ENCODE results near the gene KRTAP19-2. TPM values are rescaled to one million over a fixed set of nuclear protein-coding genes. Genes with fewer than 3 reads are reported as not detected.

Gene KRTAP19-2
- total and polyA plus RNA-seq, 10 donors: not detected

DNA sequence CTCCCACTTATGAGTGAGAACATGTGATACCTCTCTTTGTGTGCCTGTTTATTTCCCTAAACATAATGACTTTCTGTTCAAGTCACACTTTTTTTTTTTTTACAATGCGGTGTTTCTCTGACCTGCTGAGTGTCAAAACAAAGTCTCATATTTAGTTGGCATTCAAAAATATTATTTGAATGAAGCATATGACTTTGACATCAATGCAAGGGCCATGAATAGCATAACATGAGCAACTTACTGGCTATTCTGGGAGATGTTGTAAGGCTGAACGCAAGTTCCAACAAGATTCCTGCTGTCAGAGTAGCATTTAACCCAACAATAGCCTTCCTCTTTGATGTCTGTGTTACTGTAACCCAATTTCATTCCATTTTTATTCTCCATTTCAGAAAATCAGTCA is 5.1 kb downstream of the KRTAP19-2 start:
- H3K4me3 ChIP-seq: no peak overlapping the region
- H3K27me3 ChIP-seq (replicated peaks in 1 of 7): no peaks in the 10 kb centered on the region
- intact Hi-C loops (cut with DNase I; ENCODE audit: low total_unique reads): no loop called here
- 71 to 85% (median 76%) methylated on average over 2 of the region's 2 CpGs for WGBS, 5 donors
- H3K9me3 ChIP-seq: peaks cover 0 to 24% (median 16%) of the 10 kb centered on the region in 8 donors
- no peaks in the 10 kb centered on the region for H3K4me1 ChIP-seq
- H3K27ac ChIP-seq: no peak overlapping the region
- no peaks in the 10 kb centered on the region for H3K36me3 ChIP-seq
- no peak for DNase-seq
- TF ChIP-seq POLR2AphosphoS5 (IDR thresholded peaks at IDR 0.05) (no peak), POLR2A (IDR thresholded peaks at IDR 0.05) (no peak)
- TF ChIP-seq, protein P1, sequence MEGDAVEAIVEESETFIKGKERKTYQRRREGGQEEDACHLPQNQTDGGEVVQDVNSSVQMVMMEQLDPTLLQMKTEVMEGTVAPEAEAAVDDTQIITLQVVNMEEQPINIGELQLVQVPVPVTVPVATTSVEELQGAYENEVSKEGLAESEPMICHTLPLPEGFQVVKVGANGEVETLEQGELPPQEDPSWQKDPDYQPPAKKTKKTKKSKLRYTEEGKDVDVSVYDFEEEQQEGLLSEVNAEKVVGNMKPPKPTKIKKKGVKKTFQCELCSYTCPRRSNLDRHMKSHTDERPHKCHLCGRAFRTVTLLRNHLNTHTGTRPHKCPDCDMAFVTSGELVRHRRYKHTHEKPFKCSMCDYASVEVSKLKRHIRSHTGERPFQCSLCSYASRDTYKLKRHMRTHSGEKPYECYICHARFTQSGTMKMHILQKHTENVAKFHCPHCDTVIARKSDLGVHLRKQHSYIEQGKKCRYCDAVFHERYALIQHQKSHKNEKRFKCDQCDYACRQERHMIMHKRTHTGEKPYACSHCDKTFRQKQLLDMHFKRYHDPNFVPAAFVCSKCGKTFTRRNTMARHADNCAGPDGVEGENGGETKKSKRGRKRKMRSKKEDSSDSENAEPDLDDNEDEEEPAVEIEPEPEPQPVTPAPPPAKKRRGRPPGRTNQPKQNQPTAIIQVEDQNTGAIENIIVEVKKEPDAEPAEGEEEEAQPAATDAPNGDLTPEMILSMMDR (IDR thresholded peaks at IDR 0.05 in 8 of 11, conservative IDR thresholded peaks at IDR 0.05 in 3 of 11): no peak

DNA sequence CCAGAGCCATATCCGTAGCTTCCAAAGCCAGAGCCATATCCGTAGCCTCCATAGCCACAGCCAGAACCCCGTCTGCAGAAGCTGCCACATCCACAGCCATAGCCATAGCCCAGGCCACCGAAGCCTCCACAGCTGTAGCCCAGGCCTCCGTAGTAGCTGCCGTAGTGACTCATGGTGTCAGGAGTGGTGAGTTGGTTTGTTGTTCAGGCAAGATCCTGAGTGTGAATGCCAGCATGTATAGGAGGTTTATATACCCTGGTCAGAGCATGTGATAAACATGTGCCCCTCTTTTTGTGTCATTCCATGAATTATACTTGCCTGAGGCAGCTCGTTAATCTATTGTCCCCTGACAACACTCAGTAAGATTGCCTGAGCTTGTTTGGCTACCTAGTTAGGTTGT is 7.1 kb downstream of the KRTAP19-2 start, which contains the start of gene KRTAP19-1:
TSS of gene KRTAP19-1 (minus strand) at position 223 of the 400 bp plus-strand sequence. CDS start at position 173, 50 bp downstream.
- intact Hi-C loops (cut with DNase I; ENCODE audit: low total_unique reads): no loop called here
- H3K27ac ChIP-seq: no peak within 1 kb of the TSS

DNA sequence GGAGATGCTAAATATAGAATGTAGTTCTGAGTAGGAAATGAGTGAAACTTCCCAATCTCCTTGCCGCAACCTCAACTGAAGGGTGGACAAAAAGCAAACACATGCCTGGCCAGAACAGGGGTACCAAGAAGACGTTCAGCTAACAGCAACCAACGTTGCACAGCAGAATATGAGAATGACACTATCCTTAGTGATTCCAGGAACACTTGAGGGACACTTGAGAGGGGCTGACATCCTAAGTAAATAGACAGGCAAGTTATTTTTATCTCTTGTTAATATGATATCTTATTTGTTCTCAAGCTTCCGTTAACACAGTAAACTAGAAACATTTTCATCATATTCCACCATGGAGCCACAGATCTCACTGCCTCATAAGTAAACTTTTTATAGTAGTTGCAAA is 8.0 kb downstream of the KRTAP19-2 start:
- intact Hi-C loops (cut with DNase I; ENCODE audit: low total_unique reads): no loop called here
- H3K4me3 ChIP-seq: no peak overlapping the region
- no peak for DNase-seq
- no peaks in the 10 kb centered on the region for H3K4me1 ChIP-seq
- no peaks in the 10 kb centered on the region for H3K9me3 ChIP-seq
- TF ChIP-seq, protein P1 (IDR thresholded peaks at IDR 0.05 in 8 of 11, conservative IDR thresholded peaks at IDR 0.05 in 3 of 11): no peak
- TF ChIP-seq POLR2AphosphoS5 (IDR thresholded peaks at IDR 0.05) (no peak), POLR2A (IDR thresholded peaks at IDR 0.05) (no peak)
- WGBS, 5 donors: 35 to 51% (median 44%) methylated on average over 4 of the region's 4 CpGs
- no peak overlapping the region for H3K27ac ChIP-seq
- no peaks in the 10 kb centered on the region for H3K36me3 ChIP-seq
- H3K27me3 ChIP-seq (replicated peaks in 1 of 7): no peaks in the 10 kb centered on the region

More for the DNA sequence above, 7.1 kb downstream of the KRTAP19-2 start, which contains the start of gene KRTAP19-1:
- TF ChIP-seq POLR2A (IDR thresholded peaks at IDR 0.05): no peak
- no peak for TF ChIP-seq POLR2AphosphoS5 (IDR thresholded peaks at IDR 0.05)
- TF ChIP-seq, protein P1 (IDR thresholded peaks at IDR 0.05 in 8 of 11, conservative IDR thresholded peaks at IDR 0.05 in 3 of 11): no peak
- WGBS, 5 donors: 85 to 90% (median 86%) methylated on average over 5 to 7 of the region's 7 CpGs
- no peak within 1 kb of the TSS for H3K4me3 ChIP-seq
- DNase-seq: no peak
- peaks cover 0 to 4% (median under 1%) of the 10 kb centered on the region in 8 donors for H3K9me3 ChIP-seq
- H3K27me3 ChIP-seq (replicated peaks in 1 of 7): no peaks in the 10 kb centered on the region
- no peaks in the 10 kb centered on the region for H3K4me1 ChIP-seq
- no peaks in the 10 kb centered on the region for H3K36me3 ChIP-seq

DNA sequence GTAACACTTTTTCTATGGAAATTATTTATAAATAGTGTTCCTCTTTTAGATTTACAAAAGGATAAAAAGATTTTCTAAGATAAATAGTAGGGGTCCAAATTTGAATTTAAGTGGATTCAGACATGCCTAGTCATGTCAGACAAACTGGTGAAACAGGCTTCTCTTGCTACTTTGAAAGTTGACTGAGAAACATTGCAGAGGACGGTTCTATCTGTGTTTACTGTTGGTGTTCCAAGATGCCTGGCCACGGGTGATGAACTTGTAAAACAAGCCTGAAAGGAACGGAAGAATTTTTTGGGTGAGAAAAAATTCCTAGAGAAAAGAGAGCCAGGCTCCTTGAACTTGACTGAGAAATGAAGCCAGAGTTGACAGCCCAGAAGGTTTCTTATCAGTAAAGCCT is 9.2 kb downstream of the KRTAP19-2 start:
- Histone ChIP-seq H3K27me3 (replicated peaks in 1 of 7) (no peaks in the 10 kb centered on the region), H3K27ac (no peak overlapping the region), H3K36me3 (no peaks in the 10 kb centered on the region), H3K4me3 (no peak overlapping the region), H3K9me3 (no peaks in the 10 kb centered on the region), H3K4me1 (no peaks in the 10 kb centered on the region)
- no peak for DNase-seq
- intact Hi-C loops (cut with DNase I; ENCODE audit: low total_unique reads): no loop called here
- 45 to 73% (median 57%) methylated on average over 3 of the region's 3 CpGs for WGBS, 5 donors
- TF ChIP-seq, protein P1 (IDR thresholded peaks at IDR 0.05 in 8 of 11, conservative IDR thresholded peaks at IDR 0.05 in 3 of 11): no peak
- TF ChIP-seq POLR2AphosphoS5 (IDR thresholded peaks at IDR 0.05): no peak
- TF ChIP-seq POLR2A (IDR thresholded peaks at IDR 0.05): no peak
